HG02885 (cell line): ENCODE measurements around the gene SLU7.

Experiments used
- ATAC-seq: cut with Tn5 transposase; IDR thresholded peaks from one replicate; pipeline ENCODE4 v1.9.1; 2021; ENCODE audit warnings: mild to moderate bottlenecking; ENCODE audit not compliant: unreplicated experiment, poor library complexity

Gene SLU7

GRCh38 chr5:160370713-160371034 is 48.2 kb downstream of the SLU7 start:
- no peak for ATAC-seq

- peak; percentile 61 for ATAC-seq
Observed at GRCh38 chr5:160369990-160370712, 48.7 kb downstream of the SLU7 start, which contains the start of gene C1QTNF2. Gene C1QTNF2 (minus strand): TSS chr5:160370626. CDS start chr5:160355011, 15,615 bp downstream.

- ATAC-seq = no peak
Observed at GRCh38 chr5:160367885-160368284, 51.0 kb downstream of the SLU7 start.

GRCh38 chr5:160367261-160367660 is 51.6 kb downstream of the SLU7 start:
- ATAC-seq = no peak

- ATAC-seq = no peak
Observed at GRCh38 chr5:160366230-160366629, 52.7 kb downstream of the SLU7 start.

GRCh38 chr5:160363660-160364395 is 55.1 kb downstream of the SLU7 start:
- no peak for ATAC-seq

GRCh38 chr5:160363211-160363610 is 55.7 kb downstream of the SLU7 start:
- ATAC-seq = no peak

- no peak for ATAC-seq
Observed at GRCh38 chr5:160361624-160362228, 57.2 kb downstream of the SLU7 start.

- no peak for ATAC-seq
Observed at GRCh38 chr5:160360310-160360709, 58.6 kb downstream of the SLU7 start.

GRCh38 chr5:160359816-160360215 is 59.1 kb downstream of the SLU7 start:
- ATAC-seq = no peak

GRCh38 chr5:160359242-160359641 is 59.6 kb downstream of the SLU7 start:
- no peak for ATAC-seq

GRCh38 chr5:160357861-160358411 is 60.9 kb downstream of the SLU7 start:
- no peak for ATAC-seq

- ATAC-seq = no peak
Observed at GRCh38 chr5:160357394-160357793, 61.5 kb downstream of the SLU7 start.

- no peak for ATAC-seq
Observed at GRCh38 chr5:160356550-160357347, 62.1 kb downstream of the SLU7 start.

GRCh38 chr5:160354666-160355065 is 64.2 kb downstream of the SLU7 start:
- no peak for ATAC-seq

GRCh38 chr5:160353379-160353778 is 65.5 kb downstream of the SLU7 start:
- no peak for ATAC-seq

GRCh38 chr5:160352308-160352707 is 66.6 kb downstream of the SLU7 start:
- ATAC-seq = no peak
